Fibroblast of pulmonary artery (primary cell): ENCODE results near the gene ELFN1.

Source experiments
- DNase-seq: peaks from one replicate; pipeline ENCODE4 v3.0.0-alpha.2; 2010; ENCODE audit warnings: low read depth
- H3K4me3 ChIP-seq: replicated peaks from 2 replicates; pipeline ENCODE4 v1.5.1; 2011; ENCODE audit warnings: low read depth, mild to moderate bottlenecking, control low read depth, low read length, moderate library complexity
- TF ChIP-seq, protein P1 (sequence below): IDR thresholded peaks from 2 replicates; pipeline ENCODE4 v1.5.1; 2011; ENCODE audit warnings: mild to moderate bottlenecking, control low read depth, low read length, inconsistent platforms; ENCODE audit errors: missing control alignments

The ELFN1 gene

DNA sequence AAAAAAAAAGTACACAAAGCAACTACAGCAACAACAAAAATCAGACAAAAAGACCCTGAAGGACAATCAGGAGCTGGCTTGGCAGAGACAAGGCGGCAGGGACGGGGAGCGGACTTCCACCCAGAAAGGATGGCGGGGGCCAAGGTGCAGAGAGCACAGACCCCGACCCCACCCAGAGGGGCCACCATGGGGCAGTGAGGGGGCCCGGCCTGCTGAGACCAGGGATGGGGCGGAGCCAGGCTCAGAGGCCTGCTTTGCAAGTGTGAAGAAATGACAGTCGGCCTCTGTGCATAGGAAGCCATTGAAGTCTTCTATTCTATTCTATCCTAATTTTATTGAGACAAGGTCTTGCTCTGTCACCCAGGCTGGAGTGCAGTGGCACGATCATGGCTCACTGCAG lies 82.0 kb downstream of the ELFN1 start:
- TF ChIP-seq, protein P1, sequence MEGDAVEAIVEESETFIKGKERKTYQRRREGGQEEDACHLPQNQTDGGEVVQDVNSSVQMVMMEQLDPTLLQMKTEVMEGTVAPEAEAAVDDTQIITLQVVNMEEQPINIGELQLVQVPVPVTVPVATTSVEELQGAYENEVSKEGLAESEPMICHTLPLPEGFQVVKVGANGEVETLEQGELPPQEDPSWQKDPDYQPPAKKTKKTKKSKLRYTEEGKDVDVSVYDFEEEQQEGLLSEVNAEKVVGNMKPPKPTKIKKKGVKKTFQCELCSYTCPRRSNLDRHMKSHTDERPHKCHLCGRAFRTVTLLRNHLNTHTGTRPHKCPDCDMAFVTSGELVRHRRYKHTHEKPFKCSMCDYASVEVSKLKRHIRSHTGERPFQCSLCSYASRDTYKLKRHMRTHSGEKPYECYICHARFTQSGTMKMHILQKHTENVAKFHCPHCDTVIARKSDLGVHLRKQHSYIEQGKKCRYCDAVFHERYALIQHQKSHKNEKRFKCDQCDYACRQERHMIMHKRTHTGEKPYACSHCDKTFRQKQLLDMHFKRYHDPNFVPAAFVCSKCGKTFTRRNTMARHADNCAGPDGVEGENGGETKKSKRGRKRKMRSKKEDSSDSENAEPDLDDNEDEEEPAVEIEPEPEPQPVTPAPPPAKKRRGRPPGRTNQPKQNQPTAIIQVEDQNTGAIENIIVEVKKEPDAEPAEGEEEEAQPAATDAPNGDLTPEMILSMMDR: no peak
- no peak overlapping the region for H3K4me3 ChIP-seq
- no peak for DNase-seq

DNA sequence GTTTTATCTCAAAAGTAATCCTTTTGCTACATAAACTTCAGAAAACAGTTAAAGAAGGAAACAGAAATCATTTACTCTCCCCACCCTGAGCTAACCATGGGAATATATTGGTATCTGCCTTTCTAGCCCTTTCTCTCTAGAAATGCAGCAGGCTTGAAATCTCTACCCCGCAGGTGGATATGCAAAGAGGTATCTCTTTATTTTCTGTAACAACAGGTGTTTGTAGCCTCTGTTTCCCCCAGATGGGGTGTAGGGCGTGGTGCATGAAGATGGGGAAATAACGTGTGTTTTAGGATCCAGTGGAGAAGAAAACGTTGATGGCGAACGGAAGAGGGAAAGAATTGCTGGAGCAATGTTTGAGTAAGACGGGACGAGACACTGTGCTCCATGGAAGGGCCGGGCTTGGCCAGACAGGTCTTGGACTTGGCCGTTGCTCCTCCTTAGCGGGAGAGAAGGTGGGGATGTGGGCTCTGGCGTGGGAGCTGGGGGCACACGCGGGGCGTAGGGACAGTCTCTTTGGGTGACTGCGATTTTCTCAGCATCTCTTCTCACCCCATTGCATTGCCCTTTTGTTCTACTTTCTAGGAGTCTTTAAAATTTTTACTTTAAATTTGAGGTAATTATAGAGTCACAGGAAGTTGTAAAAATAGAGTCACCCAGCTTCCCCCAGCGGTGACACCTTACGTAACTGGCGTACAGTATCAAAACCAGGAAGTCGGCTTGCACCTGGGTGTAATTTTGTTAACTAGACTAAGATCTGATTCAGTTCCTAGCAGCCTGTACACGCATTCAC lies 82.9 kb downstream of the ELFN1 start:
- H3K4me3 ChIP-seq: no peak overlapping the region
- TF ChIP-seq, protein P1: no peak
- no peak for DNase-seq

DNA sequence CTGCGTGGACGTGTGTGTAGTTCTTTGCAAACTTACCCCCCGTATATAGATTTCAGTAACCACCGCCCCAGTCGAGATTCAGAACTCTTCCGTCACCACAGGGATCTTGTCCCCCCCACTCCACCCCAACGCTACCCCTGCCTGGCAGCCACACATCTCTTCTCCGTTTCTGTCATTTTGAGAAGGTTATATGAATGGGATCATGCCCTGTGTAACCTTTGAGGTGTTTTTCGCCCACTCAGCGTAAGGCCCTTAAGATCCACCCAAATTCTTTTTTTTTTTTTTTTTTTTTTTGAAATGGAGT lies 83.4 kb downstream of the ELFN1 start:
- DNase-seq: no peak

DNA sequence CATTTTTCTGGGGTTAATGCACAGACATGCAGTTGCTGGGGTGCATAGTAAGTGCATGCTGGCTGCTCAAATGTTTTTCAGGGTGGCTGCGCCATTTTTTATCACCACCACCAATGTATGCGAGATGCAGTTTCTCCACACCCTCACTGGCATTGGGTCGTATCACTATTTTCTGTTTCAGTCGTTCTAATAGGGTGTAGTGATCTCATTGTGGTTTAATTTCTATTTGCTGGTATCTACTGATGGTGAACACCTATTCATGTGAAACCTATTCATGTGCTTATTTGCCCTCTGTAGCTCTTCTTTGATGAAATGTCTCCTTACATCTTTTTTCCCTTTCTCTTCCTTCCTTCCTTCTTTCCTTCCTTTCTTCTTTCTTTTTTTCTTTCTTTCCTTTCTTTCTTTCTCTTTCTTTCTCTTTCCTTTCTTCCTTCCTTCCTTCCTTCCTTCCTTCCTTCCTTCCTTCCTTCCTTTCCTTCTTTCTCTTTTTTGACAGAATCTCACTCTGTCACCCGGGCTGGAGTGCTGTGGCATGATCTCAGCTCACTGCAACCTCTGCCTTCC lies 84.3 kb downstream of the ELFN1 start:
- no peak overlapping the region for H3K4me3 ChIP-seq
- no peak for DNase-seq
- TF ChIP-seq, protein P1: no peak

More for the DNA sequence above, 83.4 kb downstream of the ELFN1 start:
- no peak overlapping the region for H3K4me3 ChIP-seq
- TF ChIP-seq, protein P1: no peak

DNA sequence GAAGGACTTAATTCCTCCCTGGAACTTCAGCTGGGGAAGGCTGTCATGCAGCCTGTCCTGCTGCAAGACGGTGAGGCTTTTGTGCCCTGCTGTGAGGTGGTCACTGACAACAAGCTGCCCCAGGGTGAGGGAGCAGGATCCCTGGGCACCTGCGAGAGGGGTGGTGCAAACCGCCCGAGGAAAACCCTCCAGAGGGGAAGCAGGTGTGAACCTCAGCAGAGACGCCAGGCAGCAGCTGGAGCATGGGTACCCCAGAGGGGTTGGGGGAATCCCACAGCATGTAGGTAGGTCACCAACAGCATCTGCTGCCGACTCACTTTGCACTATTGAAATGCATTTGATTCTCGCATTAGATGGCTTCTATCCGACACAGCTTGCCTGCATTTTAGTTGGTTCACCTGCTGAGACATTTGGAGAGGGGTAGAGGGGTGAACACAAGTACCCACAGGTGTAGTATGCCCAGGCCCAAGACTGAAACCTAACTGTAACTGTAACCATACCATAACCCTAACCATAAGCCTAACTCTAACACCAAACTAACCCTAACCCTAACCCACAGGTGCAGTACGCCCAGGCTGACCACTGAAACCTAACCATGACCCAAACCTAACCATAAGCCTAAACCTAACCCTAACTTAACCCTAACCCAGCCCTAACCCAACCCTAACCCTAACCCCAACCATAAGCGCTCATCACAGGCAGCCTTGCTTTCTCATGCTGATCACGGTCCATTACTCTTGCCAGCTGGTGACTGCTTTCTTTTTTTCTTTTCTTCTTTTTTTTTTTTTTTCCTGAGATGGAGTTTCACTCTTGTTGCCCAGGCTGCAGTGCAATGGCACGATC lies 85.9 kb downstream of the ELFN1 start:
- H3K4me3 ChIP-seq: no peak overlapping the region
- TF ChIP-seq, protein P1: no peak
- DNase-seq: no peak

DNA sequence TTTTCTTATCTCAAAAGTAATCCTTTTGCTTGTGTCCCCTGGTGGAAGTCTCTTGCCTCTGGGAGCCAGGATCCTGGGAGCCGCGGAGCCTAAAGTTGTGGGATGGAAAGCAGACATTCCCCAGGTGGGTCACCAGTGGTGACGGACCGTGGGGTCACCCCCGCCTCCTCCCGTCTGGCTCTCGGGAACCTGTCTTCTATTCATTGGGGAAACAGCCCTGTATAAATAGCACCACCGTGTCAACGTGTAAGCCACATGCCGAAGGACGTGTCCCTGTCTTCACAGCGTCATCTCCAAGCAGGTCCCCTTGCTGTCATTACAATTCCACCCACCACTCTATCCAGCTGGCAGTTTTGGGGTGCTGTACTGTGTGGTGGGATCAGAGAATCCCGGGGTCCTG lies 87.5 kb downstream of the ELFN1 start:
- H3K4me3 ChIP-seq: no peak overlapping the region
- TF ChIP-seq, protein P1: no peak
- no peak for DNase-seq
